ENCODE data around the gene HERC6.
"Not testable (repeated sequence)": the region's sequence is repeated elsewhere in the genome, so short reads cannot be mapped to it uniquely, and the experiment has no call there.

The HERC6 gene

GRCh38 chr4:88378691-88379559, at the start of gene HERC6:
Gene HERC6, plus strand, starts transcription at chr4:88378852. Its CDS starts 70 bp downstream, at chr4:88378922.
- peak; percentile 64 for DNase-seq (ENCODE audit: low read depth)

GRCh38 chr4:88333741-88334405, 44.8 kb upstream of the HERC6 start:
- DNase-seq (ENCODE audit: low read depth): peak; percentile 76

GRCh38 chr4:88335092-88335665, 43.5 kb upstream of the HERC6 start:
- DNase-seq (ENCODE audit: low read depth): peak; percentile 25

GRCh38 chr4:88341227-88342192, 37.1 kb upstream of the HERC6 start:
- peak; percentile 89 for DNase-seq (ENCODE audit: low read depth)

- DNase-seq (ENCODE audit: low read depth): not testable (repeated sequence)
Measured at GRCh38 chr4:88346902-88347301, 31.8 kb upstream of the HERC6 start.

GRCh38 chr4:88348761-88349160, 29.9 kb upstream of the HERC6 start:
- DNase-seq (ENCODE audit: low read depth): not testable (repeated sequence)

GRCh38 chr4:88350786-88351185, 27.9 kb upstream of the HERC6 start:
- no peak for DNase-seq (ENCODE audit: low read depth)

- peak; percentile 19 for DNase-seq (ENCODE audit: low read depth)
Measured at GRCh38 chr4:88352062-88352740, 26.5 kb upstream of the HERC6 start.

- no peak for DNase-seq (ENCODE audit: low read depth)
Measured at GRCh38 chr4:88353324-88353723, 25.3 kb upstream of the HERC6 start.

- no peak for DNase-seq (ENCODE audit: low read depth)
Measured at GRCh38 chr4:88356771-88357170, 21.9 kb upstream of the HERC6 start.

GRCh38 chr4:88357262-88357661, 21.4 kb upstream of the HERC6 start:
- DNase-seq (ENCODE audit: low read depth): no peak

- no peak for DNase-seq (ENCODE audit: low read depth)
Measured at GRCh38 chr4:88359558-88359957, 19.1 kb upstream of the HERC6 start.

- DNase-seq (ENCODE audit: low read depth): no peak
Measured at GRCh38 chr4:88360256-88360655, 18.4 kb upstream of the HERC6 start.

- no peak for DNase-seq (ENCODE audit: low read depth)
Measured at GRCh38 chr4:88360791-88361190, 17.9 kb upstream of the HERC6 start.

- DNase-seq (ENCODE audit: low read depth): not testable (repeated sequence)
Measured at GRCh38 chr4:88361217-88361773, 17.4 kb upstream of the HERC6 start.

- DNase-seq (ENCODE audit: low read depth): no peak
Measured at GRCh38 chr4:88366460-88366859, 12.2 kb upstream of the HERC6 start.

- no peak for DNase-seq (ENCODE audit: low read depth)
Measured at GRCh38 chr4:88367826-88368225, 10.8 kb upstream of the HERC6 start.

- peak; percentile 41 for DNase-seq (ENCODE audit: low read depth)
Measured at GRCh38 chr4:88369180-88369812, 9.4 kb upstream of the HERC6 start.

- DNase-seq (ENCODE audit: low read depth): no peak
Measured at GRCh38 chr4:88381123-88381522, 2.5 kb downstream of the HERC6 start.

- no peak for DNase-seq (ENCODE audit: low read depth)
Measured at GRCh38 chr4:88382621-88383020, 4.0 kb downstream of the HERC6 start.
